GM21723 (cell line): ENCODE measurements around the gene MAN2A1.
A peak's percentile ranks its signal among the peaks of the same experiment; 100 is the strongest.
"Not testable (repeated sequence)": the region's sequence is repeated elsewhere in the genome, so short reads cannot be mapped to it uniquely, and the experiment has no call there.

Experiments
- ATAC-seq: cut with Tn5 transposase; IDR thresholded peaks from one replicate; pipeline ENCODE4 v1.9.1; 2021; ENCODE audit warnings: mild to moderate bottlenecking, moderate library complexity; ENCODE audit not compliant: unreplicated experiment

MAN2A1 gene

DNA sequence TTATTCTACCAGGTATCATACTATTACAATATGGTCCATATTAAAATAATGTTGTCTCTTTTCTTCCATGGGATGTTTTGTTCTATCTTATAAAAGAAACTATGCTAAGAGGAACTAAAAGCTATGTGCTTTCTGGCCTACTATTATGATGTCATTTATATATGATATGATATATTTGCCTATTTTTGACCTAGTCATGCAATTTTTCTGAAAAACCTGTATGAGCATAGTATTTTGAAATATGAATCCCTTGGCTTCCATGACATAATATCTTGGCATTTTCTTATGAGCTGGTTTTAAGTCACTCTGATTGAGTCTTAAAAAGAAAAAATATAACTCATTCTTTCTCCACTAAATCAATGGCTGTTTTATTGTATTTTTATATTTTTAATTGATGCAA, 60.7 kb downstream of the MAN2A1 start:
- no peak for ATAC-seq

DNA sequence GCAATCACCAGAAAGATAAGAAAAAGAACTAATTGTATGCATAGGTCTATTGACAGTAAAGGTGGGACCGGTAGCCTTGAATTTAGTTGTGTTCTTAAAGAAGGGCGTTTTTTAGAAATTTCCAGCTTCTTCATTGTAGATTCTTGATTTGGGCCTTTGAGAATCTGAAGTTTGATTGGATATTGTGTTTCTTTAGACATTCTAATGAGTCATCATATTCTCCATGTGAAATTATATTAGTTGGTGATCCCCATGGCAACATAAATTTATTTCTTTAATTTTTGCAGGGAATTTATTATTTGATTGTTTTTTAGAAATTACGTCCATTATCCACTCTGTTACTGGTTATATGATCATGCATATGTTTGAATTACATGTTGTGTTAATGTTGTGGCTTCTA, 63.6 kb downstream of the MAN2A1 start:
- no peak for ATAC-seq

DNA sequence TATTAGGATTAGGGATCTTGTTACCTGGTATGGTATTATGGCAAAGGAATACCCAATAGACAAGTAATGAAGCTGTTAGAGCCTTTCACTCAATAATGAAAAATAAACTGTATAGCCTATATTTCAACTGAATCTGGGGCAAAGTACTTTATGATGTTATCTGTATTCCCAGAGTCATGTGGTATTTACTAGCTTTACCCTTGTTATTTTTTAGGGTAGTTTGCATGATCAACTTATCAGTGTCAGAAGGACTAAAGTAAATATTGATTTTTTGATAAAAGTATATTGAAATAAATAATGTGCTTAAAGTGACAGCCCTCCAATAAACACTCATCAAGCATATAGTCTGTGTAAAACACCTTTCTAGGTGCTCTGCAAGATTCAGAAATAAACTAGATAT, 64.6 kb downstream of the MAN2A1 start:
- no peak for ATAC-seq

DNA sequence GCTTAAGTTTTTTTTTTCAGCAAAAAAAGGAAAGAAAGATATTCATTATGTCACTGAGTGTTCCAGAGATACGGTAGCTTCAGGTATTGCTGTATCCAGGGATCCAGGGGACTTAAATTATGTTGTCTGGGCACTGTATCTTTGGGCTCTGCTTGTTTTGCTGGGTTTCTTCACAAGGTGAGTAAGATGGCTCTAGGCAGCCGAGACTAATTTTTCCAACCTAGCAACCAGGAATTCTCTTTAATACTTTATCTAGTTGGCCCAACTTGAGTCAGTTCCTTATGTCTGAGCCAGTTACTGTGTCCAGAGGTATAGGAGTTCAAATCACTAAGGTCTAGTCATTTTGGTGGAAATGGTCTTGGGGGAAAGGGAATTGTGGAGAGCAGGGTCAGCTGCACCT, 66.0 kb downstream of the MAN2A1 start:
- ATAC-seq, result no peak

DNA sequence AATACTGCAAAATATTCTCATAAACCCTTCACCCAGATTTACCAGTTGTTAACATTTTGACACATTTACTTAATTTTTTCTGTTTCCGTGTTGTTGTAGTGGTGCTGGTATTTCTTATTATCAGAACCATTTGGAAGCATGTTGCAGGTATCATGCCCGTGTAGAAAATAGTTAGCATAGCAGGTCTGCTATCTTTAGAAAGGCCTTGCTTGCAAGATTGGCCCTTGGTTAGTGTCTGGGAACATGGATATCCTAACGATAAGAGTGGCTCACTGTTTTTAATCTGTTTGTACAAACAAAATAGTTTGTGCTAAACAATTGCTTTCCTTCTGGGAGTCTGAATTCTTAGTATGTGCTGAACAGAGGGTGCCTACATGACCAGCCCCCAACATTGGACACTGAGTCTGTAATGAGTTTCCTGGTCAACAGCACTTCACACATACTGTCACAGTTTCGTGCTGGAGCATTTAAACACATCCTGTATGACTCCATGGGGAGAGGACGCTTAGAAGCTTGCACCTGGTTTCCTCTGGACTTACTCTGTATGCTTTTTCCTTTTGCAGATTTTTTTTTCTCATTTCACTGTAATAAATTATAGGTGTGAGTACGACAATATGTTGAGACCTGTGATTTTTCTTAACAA, 66.9 kb downstream of the MAN2A1 start:
- no peak for ATAC-seq

DNA sequence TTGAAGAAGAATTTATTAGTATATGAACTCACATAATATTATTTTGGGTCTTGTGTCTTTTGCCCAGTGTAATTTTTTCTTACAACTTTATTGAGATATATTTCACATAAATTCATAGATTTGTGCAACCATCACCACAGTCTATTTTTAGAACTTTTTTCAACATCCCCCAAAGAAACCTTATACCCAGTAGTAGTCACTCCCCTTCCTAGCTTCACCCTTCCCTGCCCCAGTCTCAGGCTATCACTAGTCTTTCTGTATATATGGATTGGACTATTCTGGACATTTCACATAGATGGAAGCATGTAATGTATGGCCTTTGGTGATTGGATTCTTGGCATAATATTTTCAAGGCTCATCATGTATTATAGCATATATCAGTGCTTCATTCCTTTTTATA, 67.8 kb downstream of the MAN2A1 start:
- ATAC-seq, result no peak

DNA sequence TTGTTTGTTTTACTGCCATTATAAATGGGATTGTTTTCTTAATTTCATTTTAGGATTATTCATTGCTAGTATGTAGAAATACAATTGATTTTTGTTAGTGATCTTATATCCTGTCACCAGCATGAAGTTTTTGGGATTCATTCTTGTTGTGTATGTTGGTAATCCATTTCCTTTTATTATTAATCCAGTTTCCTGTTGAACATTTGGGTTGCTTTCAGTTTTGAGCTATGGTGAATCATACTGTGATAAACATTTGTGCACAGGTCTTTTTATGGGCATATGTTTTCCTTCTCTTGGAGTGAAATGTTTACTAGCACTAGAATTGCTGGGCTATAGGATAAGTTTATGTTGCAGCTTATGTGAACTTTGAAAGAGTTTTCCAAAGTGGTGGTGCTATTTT, 69.6 kb downstream of the MAN2A1 start:
- ATAC-seq, result no peak

DNA sequence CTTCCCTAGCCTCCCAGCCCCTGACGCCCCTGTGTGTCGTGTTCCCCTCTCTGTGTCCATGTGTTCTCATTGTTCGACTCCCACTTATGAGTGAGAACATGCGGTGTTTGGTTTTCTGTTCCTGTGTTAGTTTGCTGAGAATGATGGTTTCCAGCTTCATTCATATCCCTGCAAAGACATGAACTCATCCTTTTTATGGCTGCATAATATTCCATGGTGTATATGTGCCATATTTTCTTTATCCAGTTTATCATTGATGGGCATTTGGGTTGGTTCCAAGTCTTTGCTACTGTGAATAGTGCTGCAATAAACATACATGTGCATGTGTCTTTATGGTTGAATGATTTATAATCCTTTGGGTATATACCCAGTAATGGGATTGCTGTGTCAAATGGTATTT, 70.4 kb downstream of the MAN2A1 start:
- not testable (repeated sequence) for ATAC-seq

DNA sequence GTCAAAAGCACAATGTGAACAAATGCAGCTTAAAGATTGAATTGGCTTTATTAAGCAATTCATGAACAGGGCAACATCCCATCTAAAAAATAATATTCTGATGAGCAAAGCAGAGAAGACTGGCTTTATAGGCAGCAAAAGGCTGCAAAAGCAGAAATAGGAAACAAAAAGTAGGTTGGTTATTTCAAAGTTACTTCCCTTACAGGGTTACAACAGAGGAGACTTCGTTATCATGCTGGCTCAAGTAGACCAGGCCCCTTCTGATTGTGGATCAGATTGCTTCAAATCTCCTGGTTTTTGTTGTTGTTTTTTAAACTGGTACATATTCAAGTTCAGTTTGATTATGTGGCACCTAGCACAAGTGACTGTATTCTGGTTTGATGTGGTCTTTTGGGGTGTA, 73.1 kb downstream of the MAN2A1 start:
- no peak for ATAC-seq

DNA sequence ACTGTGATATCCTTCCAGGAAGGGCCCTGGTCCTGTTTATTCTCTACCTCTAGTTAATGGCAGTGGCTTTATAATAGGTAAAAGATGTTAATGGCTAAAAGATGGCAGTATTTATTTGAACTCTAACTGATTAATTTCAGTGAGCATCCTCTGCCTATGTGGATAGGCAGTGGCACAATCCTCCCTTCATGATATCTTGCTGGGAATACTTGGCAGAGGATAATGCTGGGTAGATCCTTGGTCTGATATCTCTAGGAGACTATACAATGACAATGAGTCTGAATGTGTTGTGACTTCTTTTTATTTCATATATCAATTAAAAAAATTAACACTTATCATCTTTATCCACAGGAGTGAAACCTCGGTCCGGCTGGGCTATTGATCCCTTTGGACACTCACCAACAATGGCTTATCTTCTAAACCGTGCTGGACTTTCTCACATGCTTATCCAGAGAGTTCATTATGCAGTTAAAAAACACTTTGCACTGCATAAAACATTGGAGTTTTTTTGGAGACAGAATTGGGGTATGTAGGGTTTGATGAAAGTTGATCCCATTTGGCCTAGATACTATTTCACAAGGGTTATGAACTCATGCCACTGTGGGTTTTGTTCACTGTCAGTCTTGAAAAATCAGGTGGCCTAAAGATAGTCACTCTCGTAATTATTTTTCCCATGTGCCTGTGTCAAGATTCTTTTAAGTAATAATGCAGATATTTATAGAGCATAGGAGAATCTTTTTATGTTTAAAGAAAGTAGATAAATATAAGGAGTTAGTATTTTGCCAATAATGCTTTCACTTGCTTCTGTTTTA, 77.7 kb downstream of the MAN2A1 start:
- no peak for ATAC-seq

DNA sequence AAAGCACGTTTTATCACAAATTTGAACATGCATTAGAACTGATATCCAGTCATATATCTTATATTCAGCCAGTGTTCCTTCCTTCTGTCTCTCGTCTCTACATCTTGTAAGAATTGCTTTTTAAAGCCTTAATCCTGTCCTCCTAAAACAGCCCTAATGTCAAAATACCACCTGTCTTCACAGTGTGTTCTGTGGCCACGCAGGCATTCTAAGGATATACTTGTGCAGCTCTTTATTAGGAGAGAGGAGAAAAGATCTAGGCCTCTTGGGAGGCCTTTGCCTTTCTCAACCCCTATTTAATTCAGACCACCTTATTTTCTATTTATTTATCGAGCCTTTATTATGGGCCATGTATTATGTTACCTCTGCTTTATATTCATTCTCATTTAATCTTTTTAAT, 78.3 kb downstream of the MAN2A1 start:
- no peak for ATAC-seq

DNA sequence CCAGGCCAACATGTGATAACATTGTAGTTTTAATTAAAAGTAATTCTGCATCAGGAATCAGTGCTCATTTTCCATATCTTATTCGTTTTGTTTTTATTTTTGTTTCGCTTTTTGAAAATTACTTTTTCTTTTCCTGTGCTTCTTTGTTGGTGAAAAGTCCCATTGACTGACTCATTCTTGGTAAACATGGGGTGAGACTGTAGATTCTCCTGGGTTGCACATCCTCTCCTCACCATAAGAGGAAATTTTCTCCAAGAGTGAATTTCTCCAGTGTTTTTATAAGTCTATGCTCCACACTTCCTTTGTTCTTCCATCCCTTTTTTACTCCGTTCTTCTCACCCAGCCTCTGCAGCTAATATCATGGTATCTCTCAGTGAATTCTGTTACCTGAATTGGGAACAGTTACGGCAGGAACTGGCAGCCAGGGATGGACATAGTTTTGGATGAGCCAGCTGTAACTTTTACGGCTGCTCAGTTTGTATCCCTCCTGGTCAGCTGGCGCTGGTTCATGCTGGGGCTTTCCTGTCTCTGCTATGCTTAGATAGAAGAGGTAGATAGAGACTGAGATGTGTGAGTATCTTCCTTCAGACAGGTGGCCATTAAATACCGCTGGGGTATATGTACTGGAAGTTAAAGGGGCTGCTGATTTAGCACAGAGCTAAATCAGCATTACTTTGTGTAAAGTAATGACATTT, 80.0 kb downstream of the MAN2A1 start:
- no peak for ATAC-seq

DNA sequence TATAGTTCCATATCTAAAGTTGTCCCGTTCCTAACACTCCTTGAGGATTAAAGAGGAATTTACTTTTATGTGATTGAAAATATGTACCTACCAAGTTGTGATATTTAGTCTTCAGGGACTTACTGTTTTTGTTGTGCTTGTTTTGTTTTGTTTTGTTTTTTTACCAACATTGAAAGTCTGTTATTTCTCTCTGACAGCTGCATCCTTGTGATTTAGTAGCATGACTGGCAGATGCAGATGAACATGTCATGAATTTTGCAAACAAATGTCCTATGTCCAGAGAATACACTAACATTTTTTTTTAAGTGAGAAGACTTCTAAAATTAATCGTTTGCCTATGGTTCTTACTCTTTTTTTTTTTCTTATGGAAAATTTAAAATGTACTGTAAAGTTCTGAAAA, 85.4 kb downstream of the MAN2A1 start:
- no peak for ATAC-seq

DNA sequence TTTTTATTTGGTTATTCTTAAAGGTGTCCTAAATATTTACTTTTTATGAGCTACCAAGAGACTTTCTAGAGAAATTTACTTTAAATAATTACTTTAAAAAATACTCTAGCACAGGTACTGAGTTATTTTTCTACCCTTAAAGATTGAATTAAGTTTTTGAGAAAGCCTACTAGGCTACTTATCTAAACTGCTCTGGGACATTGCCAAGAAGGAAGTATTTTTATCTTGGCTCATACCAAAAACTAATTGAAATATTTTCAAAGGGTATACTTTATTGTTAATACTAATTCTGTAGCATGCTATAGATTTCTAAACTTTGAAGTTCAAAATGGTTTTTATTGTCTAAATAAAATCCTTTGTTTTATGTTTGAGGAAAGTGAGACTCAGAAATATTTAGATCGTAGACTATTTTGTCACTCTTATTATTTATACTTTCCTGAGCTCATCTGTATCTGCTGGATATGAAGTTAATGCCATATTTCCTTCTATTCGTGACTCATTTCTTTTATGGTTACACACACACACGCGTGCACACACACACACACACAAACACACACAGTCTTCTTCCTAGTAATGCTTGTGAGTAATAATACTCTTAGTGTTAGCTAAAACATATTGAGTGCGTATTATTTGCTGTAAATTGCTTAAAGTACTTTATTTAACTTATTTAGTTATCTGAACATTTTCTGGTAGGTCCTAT, 89.5 kb downstream of the MAN2A1 start:
- no peak for ATAC-seq

DNA sequence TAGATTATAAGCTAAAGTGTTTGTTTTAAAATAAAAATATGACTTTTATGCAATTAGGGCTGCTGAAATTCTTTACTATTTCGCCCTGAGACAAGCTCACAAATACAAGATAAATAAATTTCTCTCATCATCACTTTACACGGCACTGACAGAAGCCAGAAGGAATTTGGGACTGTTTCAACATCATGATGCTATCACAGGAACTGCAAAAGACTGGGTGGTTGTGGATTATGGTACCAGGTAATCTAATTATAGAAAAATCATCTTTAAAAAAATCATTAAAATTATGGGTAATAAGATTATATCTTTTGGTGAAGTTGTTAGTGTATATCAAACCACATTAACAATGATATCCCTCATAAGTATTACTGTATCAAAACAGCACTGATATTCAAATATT, 95.0 kb downstream of the MAN2A1 start:
- ATAC-seq, result no peak

DNA sequence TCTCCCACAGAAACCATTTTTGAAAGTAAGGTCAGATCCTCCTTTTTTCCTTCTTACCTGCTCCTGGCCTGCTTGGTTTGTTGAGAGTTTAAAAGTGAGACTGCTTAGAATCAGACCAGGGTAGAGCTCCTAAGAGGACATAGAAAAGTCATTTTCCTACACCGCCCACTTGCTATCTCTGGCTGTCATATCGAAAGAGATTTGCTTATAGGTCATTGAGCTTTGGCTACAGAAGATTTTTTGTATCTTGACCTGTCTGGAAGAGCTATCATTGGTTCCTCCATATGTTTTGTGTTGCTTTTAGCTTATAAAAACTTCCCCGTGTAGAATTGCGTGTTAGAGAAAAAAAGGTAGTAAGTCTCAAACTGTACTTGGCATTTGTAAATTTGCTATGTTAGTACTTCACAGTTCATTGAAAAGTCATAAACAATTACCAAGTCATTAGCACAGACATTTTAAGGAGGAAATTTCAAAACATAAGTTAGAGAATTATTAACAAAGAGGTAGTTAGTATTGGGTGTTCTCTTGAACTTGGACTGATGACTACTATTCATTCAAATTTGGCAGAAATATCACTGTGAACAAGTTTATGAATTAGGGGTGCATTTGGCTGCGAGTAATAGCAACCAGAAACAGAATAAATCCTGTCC, 96.6 kb downstream of the MAN2A1 start:
- no peak for ATAC-seq

DNA sequence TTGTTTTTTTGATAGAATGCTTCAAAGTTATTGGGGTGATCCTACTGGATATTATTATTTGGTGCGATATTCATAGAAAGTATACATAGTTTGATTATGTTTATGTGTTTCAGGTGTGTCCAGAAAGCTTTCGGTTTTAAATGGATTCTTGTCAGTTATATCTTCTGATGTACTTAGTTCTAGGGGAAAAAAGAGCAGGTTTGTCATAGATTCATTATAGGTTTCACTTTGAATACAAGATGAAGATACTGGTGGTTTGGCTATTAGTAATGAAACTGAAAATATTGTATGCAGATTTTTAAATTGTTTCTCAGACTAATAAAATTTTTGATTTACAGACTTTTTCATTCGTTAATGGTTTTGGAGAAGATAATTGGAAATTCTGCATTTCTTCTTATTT, 98.9 kb downstream of the MAN2A1 start:
- peak; percentile 97 for ATAC-seq

DNA sequence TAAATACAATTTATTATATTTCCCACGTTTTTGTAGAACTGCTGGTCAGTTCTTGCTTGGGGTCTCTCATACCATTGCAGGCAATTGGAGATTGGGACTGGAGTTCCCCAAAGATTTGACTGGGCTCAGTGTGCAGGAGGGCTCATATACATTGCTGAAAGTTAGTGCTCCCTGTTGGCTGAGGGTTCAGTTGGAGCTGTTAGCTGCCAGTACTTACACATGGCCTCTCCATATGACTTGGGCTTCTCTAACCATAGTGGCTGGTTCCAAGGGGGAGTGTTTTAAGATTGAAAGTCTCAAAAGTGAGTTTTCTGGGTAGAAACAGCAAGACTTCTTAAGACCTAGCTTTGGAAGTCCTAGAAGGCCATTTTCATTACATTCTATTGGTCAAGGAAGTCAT, 102.9 kb downstream of the MAN2A1 start:
- no peak for ATAC-seq

DNA sequence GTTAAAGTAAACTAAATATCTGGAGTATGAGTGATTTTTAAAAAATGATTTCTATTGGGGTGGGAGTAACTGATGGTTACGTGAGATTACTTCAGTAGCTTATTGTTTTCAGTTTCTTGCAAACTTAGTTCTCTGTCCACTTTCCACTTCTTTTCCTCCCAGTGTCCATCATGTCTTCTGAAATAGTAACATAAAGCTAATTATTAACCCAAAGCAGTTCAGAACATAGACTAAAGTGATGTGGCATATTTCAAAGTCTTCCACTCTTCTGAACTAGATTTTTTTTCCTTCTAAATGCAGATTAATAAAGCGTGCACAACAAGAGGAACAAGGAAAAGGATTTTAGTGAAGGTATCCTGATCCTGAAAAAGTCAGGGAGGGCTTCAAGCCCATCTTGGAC, 114.1 kb downstream of the MAN2A1 start:
- no peak for ATAC-seq

DNA sequence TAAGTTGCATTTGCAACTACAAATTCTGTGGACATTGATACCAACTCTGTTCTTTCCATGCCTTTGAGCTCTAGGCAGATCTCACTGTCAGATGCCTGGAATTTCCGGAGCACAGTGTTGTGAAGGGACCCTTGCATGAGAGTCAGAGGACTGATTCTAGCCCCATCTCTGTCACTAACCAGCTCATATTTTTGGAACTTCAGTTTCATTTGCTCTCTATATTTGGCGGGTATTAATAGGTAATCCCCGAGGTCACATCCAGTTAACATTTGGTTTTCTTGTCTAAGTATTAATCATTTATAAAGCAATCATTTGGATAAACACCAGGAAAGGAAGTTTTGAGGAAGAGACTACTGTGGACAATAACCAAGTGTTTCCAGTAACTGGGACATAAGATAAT, 115.7 kb downstream of the MAN2A1 start:
- no peak for ATAC-seq

DNA sequence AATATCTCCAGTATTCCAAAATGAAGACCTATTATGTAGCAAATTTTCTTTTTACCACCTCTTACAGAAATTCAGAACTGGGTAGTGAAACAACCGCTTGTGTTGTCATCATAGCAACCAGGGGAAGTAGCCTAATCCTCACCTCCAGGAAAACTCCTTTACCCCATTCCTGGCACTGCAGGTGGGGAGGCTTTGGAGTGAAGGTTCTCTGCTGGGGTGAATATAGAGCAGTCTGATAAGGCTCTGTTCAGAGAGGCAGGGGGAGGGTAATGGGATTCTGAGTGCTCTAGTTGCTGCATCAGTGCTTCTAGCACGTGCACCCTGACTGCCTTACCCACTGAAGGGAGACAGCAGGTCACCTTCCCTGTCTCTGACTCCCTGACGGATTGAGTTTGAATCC, 116.2 kb downstream of the MAN2A1 start:
- ATAC-seq, result no peak
